ENCODE data around the gene RHBDL3.

GRCh38 chr17:32357615-32358014 lies 92.0 kb downstream of the RHBDL3 start:
- TF ChIP-seq, protein P1, sequence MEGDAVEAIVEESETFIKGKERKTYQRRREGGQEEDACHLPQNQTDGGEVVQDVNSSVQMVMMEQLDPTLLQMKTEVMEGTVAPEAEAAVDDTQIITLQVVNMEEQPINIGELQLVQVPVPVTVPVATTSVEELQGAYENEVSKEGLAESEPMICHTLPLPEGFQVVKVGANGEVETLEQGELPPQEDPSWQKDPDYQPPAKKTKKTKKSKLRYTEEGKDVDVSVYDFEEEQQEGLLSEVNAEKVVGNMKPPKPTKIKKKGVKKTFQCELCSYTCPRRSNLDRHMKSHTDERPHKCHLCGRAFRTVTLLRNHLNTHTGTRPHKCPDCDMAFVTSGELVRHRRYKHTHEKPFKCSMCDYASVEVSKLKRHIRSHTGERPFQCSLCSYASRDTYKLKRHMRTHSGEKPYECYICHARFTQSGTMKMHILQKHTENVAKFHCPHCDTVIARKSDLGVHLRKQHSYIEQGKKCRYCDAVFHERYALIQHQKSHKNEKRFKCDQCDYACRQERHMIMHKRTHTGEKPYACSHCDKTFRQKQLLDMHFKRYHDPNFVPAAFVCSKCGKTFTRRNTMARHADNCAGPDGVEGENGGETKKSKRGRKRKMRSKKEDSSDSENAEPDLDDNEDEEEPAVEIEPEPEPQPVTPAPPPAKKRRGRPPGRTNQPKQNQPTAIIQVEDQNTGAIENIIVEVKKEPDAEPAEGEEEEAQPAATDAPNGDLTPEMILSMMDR (IDR thresholded peaks at IDR 0.05): no peak
- TF ChIP-seq EP300 (IDR thresholded peaks at IDR 0.05) (no peak), POLR2A (IDR thresholded peaks at IDR 0.05) (no peak)

All from tibial nerve (tissue), 4 donors.